HCT116 (cell line): ENCODE data around the gene AAR2.

Source experiments
- CEBPB ChIP-seq: IDR thresholded peaks from 2 replicates; pipeline ENCODE4 v1.6.1; 2012; ENCODE audit warnings: low read depth
- EZH2 ChIP-seq: fragments of 200-600 bp; sonication (generic); IDR thresholded peaks from 2 replicates; pipeline ENCODE4 v1.6.1; 2017; ENCODE audit warnings: antibody characterized with exemption, mixed run types
- FOSL1 ChIP-seq: IDR thresholded peaks from 2 replicates; pipeline ENCODE4 v1.6.1; 2012; ENCODE audit warnings: low read depth
- POLR2A ChIP-seq: IDR thresholded peaks from 2 replicates; pipeline ENCODE4 v1.7.0; 2011; ENCODE audit warnings: borderline replicate concordance; ENCODE audit not compliant: insufficient read depth, insufficient read length; ENCODE audit errors: extremely low read depth
- POLR2AphosphoS5 ChIP-seq: IDR thresholded peaks from 2 replicates; pipeline ENCODE4 v1.6.1; 2011; ENCODE audit warnings: mild to moderate bottlenecking, low read depth, low read length, moderate library complexity
- RAD21 ChIP-seq: IDR thresholded peaks from 2 replicates; pipeline ENCODE4 v1.6.1; 2012; ENCODE audit warnings: low read depth, mild to moderate bottlenecking
- TCF7L2 ChIP-seq: IDR thresholded peaks from 2 replicates; pipeline ENCODE4 v1.7.0; 2011; ENCODE audit warnings: borderline replicate concordance, inconsistent platforms; ENCODE audit not compliant: insufficient read depth, insufficient read length; ENCODE audit errors: extremely low read depth
- ZBTB33 ChIP-seq: IDR thresholded peaks from 2 replicates; pipeline ENCODE4 v1.6.1; 2011; ENCODE audit warnings: mild to moderate bottlenecking, low read length, moderate library complexity; ENCODE audit not compliant: insufficient replicate concordance; ENCODE audit errors: extremely low read depth
- ZFX ChIP-seq: fragments of 450-650 bp; IDR thresholded peaks from 2 replicates; pipeline ENCODE4 v1.6.1; 2017
- ZNF274 ChIP-seq: fragments of 200-500 bp; sonication (Bioruptor generic); IDR thresholded peaks from 2 replicates; pipeline ENCODE4 v1.6.1; 2014; ENCODE audit warnings: mild to moderate bottlenecking, low read depth, low read length, inconsistent platforms
- TF ChIP-seq, protein P1 (sequence below), 3 experiments: fragments of 200-600 bp in 1 of 3; sonication (generic) in 1 of 3; IDR thresholded peaks in 2 of 3; conservative IDR thresholded peaks in 1 of 3; 2 replicates each; pipeline ENCODE4 v1.5.1; 2012 to 2017; ENCODE audit warnings: low read depth in 2 of 3, low read length in 2 of 3, antibody characterized with exemption in 1 of 3, borderline replicate concordance in 1 of 3, control low read depth in 1 of 3, mild to moderate bottlenecking in 1 of 3, mixed read lengths in 1 of 3, mixed run types in 1 of 3, moderate library complexity in 1 of 3; ENCODE audit not compliant: insufficient read depth in 1 of 3

DNA sequence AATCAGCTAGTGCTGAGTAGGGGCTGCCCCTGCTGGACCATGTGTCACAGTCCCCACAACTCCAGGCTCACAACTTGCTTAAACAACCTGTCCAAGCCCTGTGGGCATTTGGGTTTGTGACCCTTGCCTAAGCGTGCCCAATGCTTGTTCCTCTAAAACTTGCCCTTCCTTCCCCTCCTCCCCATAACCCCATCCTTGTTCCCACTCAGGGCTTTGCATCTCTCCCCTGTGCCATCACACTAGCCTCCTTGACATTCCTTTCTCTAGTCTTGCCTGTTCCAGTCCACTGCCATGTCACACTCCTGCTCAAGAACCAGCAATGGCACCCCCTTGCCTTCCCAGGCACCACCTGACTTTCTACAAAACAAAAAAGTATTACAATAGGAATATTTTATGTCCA, 67.6 kb downstream of the AAR2 start:
- no peak for TF ChIP-seq POLR2A
- TF ChIP-seq TCF7L2 = no peak
- TF ChIP-seq EZH2 = no peak
- TF ChIP-seq, protein P1, sequence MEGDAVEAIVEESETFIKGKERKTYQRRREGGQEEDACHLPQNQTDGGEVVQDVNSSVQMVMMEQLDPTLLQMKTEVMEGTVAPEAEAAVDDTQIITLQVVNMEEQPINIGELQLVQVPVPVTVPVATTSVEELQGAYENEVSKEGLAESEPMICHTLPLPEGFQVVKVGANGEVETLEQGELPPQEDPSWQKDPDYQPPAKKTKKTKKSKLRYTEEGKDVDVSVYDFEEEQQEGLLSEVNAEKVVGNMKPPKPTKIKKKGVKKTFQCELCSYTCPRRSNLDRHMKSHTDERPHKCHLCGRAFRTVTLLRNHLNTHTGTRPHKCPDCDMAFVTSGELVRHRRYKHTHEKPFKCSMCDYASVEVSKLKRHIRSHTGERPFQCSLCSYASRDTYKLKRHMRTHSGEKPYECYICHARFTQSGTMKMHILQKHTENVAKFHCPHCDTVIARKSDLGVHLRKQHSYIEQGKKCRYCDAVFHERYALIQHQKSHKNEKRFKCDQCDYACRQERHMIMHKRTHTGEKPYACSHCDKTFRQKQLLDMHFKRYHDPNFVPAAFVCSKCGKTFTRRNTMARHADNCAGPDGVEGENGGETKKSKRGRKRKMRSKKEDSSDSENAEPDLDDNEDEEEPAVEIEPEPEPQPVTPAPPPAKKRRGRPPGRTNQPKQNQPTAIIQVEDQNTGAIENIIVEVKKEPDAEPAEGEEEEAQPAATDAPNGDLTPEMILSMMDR (IDR thresholded peaks at IDR 0.05 in 2 of 3, conservative IDR thresholded peaks at IDR 0.05 in 1 of 3; ENCODE audit: borderline replicate concordance in 1 of 3, insufficient read depth in 1 of 3, low read depth in 2 of 3, low read length in 2 of 3) = no peak
- TF ChIP-seq ZFX = no peak
- TF ChIP-seq POLR2AphosphoS5 = no peak
- no peak for TF ChIP-seq CEBPB
- no peak for TF ChIP-seq RAD21
- TF ChIP-seq FOSL1 = no peak
- TF ChIP-seq ZNF274 = no peak
- TF ChIP-seq ZBTB33 = no peak
